Ecto neural progenitor cell (in vitro differentiated cells): Measurements from ENCODE around the gene CASP7.
"Not testable (repeated sequence)": the region's sequence is repeated elsewhere in the genome, so short reads cannot be mapped to it uniquely, and the experiment has no call there.

Experiments used
- DNase-seq: peaks from one replicate; pipeline ENCODE4 v3.0.0-alpha.2; 2018; ENCODE audit warnings: low spot score

The CASP7 gene

DNA sequence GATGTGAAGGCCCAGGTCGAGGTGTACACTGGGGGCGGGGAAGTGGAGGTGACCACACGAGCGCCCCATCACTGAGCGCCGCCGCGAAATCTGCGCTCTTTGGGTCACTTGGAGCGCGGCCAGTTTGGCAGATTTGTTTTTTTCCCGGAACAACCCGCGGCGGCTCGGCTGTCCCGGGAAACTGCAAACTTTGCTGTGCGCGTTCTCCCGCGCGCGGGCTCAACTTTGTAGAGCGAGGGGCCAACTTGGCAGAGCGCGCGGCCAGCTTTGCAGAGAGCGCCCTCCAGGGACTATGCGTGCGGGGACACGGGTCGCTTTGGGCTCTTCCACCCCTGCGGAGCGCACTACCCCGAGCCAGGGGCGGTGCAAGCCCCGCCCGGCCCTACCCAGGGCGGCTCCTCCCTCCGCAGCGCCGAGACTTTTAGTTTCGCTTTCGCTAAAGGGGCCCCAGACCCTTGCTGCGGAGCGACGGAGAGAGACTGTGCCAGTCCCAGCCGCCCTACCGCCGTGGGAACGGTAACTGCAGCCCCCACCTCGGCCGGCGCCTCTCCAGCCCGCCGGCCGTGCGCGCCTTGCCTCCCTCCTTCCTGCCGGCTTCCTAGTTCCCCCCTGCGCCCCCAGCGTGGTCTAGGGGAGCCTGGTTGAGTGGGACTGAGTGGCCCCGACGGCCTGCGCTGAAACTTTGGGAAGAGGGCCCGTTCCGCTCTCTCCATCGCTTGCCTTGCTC, at the start of gene CASP7:
Gene CASP7 (plus strand): TSS at position 450 of the 727 bp plus-strand sequence. CDS start 17,582 bp downstream, outside the sequence.
- peak; percentile 90 for DNase-seq

DNA sequence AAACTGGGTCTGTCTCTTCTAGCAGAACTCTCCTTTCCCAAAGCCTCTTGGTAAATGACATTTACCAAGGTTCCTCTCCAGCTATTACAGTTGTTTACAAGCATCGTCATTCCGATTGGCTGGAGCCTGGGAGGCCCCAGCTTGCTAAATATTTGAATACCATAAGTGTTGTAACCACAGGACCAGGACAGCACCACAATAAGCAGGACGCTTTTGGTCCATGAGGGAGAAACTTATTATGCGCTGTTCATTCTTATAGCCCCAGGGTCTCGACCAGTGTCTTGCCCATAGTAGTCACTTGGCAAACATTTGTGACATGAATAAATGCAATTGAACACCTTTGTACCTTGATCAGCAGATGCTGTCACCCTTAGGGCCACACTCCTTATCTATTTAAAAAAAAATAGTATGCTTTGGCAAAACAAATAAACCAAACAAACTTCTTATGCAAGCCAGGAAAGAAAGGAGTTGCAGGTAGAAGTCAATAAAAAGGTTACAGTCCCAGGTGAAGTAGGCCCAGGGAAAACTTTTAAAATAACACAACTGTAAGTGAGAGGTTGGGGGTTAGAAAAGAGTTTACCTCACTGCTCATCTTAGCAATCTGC, 48.7 kb upstream of the CASP7 start:
- DNase-seq: no peak

DNA sequence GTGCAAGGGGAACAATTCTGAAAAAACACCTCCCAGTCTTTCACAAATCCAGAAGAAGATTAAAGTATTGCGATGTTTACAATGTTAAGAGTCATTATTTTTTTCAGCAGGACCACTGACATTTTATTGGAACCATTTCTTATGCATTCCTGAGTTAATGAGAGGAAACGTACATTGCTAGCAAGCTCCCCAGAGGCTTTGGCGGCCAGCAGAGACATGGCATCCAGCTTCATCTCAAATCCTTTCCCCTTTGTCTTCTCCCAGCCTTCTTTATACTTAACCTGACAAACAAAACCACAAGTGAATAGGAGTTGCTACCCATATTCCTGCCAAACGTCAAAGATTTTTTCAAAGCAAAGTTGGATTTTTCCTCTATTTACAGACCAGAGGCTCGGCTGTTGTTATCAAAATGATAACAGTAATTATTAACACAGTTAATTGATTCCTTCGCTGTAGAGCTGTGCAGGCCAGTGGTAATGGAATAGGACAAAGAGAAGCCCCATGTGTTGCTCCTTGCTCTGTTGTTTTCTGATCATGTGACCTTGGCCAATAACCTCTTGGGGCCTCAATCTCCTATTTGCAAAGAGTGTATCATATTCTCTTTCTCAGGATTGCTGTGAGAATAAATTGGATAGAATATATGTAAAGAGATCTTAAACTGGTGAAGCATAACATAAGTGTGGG, 47.9 kb upstream of the CASP7 start:
- DNase-seq: no peak

DNA sequence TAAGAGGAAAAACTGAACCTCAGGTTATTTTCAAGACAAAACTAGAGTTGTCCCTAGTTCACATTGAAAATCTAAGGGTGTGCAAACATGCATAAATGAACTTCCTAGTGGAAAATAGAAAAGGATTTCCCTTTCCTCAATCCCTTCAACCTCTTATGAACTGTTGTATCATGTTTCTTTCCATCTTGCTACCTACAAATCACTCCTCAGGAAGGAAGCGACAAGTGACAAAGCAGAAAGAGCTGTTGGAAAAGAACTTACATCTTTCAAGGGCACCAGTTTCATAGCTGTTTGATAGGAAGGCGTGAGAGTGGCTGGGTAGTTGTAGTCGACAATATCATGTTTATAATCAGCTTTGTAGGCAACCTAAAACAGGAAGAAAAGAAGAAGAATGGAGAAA, 39.7 kb upstream of the CASP7 start:
- DNase-seq: no peak

DNA sequence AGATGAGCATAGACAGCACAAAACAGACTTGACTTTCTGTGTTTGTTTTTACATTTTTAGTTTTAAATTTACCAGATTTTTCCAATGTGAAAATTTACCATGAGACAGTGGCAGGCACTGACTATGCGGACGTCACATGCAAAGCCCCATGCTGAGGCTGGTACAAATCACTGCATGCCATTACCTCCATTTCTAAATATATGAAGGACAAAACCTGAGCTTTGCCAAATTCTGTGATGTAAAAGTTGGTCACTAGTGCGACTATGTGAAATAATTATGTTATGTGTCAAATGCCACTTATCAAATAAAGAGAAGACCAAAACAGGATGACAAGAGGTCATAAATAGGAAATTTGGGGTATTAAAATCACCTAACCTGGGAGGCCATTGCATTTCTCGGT, 38.0 kb upstream of the CASP7 start:
- DNase-seq: no peak

DNA sequence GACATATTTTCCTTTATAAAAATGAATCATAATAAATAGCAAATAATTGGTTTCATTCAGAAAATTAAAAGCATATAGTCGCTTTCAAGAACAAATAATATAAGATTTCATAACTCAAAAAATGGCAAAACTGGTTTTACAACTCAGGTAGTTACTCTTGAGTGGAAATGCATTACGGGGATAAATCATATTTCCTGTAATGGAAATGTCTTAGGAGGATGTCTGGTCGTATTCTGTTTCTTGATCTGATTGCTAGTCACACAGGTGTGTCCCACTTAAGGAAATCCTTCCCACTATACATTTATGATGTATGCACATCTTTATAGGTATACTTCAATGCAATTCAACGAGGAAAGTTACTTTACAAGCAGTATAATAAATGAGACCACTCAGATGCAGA, 36.5 kb upstream of the CASP7 start:
- no peak for DNase-seq

DNA sequence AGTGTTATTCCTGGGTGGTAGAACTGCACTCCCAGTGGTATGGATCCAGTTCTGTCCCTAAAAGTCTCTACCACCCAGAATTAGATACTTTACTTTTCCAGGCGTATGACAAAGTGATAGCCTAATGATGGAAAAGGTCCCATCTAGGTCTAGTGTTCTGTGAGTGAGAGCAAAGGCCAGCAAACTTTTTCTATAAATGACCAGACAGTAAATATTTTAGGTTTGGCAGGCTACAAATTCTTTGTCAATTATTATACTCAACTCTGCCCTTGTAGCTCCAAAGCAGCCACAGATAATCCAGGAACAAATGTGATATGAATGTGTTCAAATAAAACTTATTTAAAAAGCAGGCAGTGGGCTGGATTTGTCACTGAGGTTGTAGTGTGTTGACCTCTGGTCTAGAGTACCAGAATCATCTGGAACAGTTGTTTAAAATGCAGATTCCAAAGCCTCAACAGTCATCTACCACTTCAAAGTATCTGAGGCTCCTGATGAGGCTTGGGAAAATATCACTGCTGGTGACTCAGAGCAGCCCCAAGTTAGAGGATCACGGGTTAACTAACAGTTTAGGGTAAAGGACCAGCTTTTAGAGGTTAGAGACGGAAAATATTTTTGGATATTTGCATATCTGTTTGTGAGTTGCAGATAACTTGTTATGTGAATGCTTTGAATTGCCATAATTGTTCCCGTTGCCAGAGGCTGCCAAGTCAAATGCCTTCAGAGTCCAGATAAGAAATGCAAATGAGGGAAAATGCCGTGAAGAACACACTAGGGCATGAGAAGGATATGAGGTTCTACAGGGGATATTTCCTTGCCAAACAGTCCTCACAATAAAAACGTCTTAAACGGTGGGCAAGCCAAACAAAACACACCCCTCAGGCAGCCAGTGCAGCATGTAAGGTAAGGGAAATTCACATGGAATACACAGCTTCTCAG, 35.3 kb upstream of the CASP7 start:
- DNase-seq: no peak

DNA sequence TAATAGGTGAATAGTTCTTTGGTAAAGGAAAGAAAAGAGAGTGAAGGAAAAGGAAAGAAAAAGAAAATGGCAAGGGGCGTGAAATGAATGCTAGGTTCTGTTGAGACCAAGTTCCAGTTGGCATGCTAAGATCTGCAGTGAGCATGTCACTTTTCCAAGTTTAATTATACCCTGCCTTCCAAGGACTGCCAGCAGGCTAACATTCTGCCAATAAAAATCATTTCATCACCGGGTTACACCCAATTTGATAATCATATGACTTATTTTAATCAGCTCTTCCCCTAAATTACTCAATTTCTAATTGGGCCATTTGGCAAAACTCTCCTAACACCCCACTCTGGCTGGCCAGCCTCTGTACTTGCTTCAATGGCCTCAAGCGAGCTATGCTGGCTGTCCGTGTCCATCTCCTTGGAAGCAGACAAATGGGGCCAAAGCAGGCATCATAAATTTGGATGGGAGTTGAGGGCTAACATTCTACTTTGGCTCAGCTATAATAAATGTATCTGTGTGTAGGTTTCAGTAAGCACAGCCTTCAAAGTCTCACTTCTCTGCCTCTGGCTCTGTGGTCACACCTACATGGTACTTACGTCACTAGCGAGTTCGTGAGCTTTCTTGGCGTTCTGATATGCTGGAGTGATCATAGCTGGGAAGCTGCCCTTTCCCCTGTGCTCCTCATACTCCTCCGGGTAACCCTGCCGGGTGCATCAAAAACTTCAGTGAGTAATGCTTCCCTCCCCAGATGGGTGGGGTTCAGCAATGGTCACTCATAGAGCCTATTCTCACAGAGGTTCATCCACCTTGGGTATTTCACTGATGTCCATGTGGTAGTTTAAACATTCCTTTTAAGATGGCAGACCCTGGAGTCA, 33.1 kb upstream of the CASP7 start:
- no peak for DNase-seq

DNA sequence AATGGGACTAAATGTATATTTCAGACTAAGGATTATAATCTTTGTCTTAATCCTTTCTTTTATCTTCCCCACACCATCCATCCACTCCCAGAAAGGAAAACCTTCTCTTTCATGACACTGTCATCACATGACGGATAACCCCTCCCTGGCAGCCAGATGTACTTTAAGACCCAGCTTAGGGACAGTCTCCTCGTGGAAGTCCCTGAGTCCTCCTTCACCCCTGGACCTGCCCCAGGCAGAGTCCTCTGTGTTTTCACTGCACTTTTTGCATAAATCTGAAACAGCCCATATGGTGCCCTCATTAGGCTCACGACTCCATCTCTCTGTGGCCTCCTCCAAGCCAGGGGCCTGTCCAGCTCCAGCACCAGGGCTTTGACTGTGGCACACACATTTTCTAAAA, 31.9 kb upstream of the CASP7 start:
- DNase-seq: no peak

DNA sequence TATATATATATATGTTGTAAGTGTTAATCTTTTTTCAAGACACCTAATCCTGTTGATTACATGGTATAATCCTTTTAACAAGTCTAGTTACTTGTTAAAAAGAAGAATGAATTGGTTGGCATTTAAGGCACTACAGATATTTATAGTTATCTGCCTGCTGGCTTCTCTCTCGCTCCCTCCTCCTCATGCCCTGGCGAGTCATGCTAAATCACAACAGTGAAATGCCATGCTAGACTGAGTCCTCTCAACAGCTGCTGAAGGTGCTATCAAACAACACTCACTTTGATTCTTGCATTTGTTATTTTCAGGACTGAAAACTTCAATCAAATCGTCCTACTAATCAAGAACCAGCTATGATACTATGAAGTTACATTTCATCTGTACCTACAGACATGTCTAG, 31.2 kb upstream of the CASP7 start:
- no peak for DNase-seq

DNA sequence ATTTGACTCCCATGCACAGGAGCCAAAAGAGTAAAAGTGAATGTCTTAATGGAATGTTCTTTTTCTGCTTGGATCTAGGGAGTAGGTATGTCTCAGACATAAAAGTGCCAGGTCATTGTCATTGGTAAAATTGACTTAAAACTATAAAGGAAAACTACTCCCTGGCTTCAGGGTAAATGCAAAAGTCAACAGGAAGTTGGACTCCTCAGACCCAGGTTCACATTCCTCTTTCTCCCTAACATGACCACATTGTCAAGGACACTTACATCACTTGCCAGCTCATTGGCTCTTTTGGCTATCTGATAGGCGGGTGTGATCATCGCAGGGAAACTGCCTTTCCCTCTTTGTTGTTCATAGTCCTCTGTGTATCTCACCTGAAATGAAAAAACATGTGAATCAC, 29.5 kb upstream of the CASP7 start:
- DNase-seq: no peak

DNA sequence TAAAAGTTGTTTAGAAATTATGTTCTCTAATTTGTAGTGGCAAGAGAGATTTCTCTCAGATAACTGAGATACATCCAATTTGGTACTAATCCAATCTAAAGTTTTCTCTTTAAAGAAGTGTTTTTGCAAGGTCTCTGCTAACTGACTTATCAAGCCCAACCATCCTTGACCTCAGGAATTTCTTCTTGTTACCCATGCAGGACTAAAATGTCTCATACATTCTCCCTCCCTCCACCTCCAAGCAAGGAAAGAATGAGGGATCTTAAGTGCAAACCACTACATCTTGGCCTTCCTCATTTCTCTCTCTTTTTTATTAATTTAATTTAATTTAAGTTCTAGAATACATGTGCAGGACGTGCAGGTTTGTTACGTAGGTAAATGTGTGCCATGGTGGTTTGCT, 28.7 kb upstream of the CASP7 start:
- DNase-seq: no peak

DNA sequence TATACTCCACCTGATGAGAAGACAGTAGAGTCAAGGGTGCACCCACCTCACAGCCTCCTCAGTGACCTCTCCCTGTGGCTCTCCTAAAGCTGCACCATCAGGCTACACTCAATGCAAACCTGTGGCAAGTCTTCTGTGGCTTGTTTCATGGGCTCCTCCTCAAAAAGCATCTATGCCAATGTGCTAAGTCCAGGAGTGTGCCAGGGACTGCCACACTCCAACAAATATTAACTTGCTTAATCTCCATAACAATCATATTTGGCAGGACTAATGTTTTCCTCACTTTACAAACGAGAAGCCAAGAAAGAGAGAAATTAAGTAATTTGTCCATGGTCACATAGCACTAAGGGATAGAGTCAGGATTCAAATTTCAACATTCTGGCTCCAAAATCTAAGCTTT, 27.8 kb upstream of the CASP7 start:
- DNase-seq: no peak

DNA sequence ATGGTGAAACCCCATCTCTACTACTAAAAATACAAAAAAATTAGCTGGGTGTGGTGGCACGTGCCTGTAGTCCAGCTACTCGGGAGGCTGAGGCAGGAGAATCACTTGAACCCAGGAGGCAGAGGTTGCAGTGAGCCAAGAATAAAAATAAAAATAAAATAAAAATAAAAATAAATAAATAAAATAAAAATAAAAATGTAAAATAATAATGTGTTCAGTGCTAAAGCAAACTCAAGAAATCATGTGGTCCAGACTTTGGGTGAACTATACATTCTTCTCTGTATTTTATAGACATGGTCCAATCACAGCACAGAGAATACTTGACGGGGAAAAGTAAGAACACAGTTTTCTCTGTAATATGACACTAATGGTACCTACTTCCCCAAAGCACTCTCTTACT, 27.3 kb upstream of the CASP7 start:
- DNase-seq: not testable (repeated sequence)

DNA sequence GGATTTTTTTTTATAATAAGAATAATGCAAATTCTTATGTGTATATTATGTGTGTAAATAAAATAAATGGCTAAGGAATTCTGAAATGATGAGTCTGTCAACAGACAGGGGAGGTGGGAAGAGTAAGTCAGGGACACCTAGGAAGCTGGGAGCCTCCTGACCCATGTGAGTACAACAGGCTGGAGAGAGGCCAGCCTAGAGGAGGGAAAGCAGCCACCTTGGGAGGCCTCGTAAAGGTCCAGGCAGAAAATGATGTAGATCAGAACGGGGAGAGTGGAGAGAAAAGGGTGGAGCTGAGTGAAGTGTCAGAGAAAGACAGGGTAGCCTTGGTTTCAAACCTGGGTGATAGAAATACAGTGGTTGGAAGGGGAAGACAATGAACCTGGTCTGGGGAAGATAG, 22.8 kb upstream of the CASP7 start:
- no peak for DNase-seq

DNA sequence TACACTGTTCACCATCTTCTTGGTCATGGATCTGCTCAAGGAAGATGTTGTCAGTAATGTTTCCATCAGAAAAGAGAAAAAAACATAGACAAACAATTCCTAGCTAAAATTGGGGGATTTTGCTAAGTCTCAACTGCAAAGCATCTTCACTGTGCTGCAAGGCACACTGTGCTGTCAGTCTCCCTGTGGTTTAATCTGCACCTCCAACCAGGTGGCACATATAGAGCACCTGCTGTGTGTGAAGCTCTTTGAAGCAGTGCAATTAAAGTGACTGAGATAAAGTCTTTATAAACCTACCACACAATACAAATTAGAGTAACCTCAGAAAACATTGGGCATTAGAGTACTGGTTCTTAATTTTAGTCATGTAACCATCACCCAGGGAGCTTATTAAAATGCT, 22.2 kb upstream of the CASP7 start:
- no peak for DNase-seq

DNA sequence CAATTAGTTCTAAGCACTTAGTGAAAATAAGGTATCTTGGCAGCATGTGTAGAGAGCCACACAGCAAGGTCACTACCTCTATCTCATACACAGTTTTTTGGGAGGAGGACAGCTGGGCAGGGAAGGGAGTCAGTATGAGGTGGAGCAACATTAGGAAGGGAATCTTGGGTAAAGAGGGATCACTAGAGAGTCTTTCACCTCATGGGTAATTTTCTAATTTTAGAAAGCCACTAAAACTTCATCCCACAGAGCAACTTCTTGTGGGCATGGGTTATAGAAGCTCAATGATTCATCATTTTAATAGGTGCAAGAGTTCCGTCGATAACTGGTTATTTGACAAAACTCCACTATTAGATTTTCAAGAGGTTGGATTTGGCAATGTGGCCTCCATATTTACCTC, 18.4 kb upstream of the CASP7 start:
- DNase-seq: no peak

DNA sequence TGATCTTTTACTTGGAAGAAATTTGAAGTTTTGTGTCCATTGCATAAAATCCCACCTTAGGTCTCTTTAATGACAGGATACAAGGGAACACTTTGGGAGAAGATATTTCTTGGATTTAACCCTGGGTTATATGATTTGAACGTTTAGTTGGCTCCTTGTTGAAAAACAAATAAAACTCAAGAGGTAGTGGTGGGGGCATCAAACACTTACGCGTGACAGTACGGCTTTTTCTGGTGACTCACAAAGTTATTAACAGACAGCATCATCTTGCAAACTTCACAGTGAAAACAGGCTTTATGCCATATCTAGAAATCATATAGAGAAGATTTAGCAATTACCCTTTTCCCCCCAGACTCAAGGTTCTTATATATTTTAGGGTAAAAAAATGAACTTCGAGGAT, 16.6 kb upstream of the CASP7 start:
- DNase-seq: no peak

DNA sequence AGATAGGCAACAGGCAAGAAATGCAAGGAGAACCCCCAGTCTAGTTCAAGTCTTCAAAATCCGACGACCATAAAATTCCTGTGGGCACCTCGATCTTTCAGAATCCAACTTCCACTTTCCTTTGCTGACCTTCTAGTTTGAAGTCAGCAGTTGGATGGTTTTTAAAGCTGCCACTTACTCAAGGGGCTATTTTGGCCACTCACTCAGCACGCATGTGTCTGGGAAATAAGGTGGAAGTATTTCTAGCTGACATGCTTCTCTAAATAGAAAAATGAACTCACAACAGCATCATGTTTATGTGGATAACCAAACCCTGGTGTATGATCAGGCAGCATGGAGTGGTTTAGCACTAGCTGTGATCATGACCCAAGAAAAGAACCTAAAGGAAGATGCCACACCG, 15.8 kb upstream of the CASP7 start, which contains the start of gene NRAP:
Gene NRAP (minus strand): TSS at position 134 of the 400 bp plus-strand sequence. CDS start 159 bp downstream, outside the sequence.
- DNase-seq: no peak

DNA sequence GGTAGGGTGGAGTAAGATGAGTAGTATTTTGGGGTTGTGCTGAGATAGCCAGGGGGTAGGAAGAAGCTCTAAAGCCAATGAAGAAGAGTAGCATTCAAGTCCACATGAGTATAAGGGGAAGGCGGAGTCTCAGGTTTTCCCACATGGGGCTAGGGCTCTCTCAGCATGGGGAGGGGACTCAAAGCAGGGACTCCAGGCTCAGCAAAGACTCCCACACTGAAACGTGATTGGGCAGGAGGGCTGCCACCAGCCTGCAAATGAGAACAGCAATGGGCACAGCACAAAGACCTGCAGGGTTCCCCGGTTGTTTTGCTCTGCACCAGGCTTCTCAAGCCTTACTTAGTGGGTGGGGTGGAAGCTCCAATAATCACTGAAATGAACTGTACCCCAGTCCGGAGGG, 14.4 kb upstream of the CASP7 start:
- no peak for DNase-seq

DNA sequence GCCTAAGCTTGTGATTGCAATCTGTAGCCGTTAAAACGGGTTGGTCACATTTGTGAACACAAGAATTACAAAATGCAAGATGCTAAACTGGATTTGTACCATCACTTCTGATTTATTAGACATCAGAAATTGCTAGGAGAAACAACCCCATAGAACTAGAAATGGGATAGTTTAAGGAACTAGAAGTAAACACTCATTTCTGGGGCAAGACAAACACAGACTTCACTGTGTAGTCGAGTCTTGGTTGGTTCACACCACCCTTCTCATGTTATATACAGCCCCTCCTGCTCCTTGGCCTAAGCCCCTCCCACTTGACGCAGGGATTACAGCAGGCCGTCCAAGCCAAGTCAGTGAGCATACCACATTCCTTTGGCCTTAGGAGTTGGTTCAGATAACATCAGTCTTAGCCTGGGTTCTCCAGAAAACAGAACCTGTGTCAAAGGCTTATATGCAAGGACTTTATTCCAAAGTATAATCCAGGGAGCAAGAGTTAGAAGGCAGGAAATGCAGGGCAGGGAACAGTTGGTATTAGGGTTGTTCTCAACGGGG, 13.8 kb upstream of the CASP7 start:
- DNase-seq: no peak
